Measurements from ENCODE around the gene EPOP. TPM values are rescaled to one million over a fixed set of nuclear protein-coding genes. Genes with fewer than 3 reads are reported as not detected.

The EPOP gene
- total RNA-seq, 1 experiment from 2014 or later, result 0.29 TPM

- H3K4me1 ChIP-seq (replicated peaks), result peaks cover 39% of the 10 kb centered on the region
- H3K4me3 ChIP-seq, result peak overlapping the region; percentile 60
- DNase-seq (ENCODE audit: low read depth in 1 of 2, low spot score in 2 of 2), result peak; percentile 83 to 88
- H3K27ac ChIP-seq, result peak overlapping the region; percentile 60
- no peaks in the 10 kb centered on the region; the same call in 1 of the 2 replicates for H3K9me3 ChIP-seq (replicated peaks)
- peaks cover 3% of the 10 kb centered on the region; the same call in 1 of the 2 replicates for H3K36me3 ChIP-seq
- H3K27me3 ChIP-seq (replicated peaks), result no peaks in the 10 kb centered on the region
These were observed 27.6 kb upstream of the EPOP start for GRCh38 chr17:38702166-38702915.

GRCh38 chr17:38701504-38702165, 26.9 kb upstream of the EPOP start:
- H3K27ac ChIP-seq, result peak overlapping the region; percentile 22; the same call in 1 of the 2 replicates
- H3K27me3 ChIP-seq (replicated peaks), result no peaks in the 10 kb centered on the region
- no peaks in the 10 kb centered on the region; the same call in 1 of the 2 replicates for H3K9me3 ChIP-seq (replicated peaks)
- H3K36me3 ChIP-seq, result peaks cover 3% of the 10 kb centered on the region; the same call in 1 of the 2 replicates
- DNase-seq (ENCODE audit: low read depth in 1 of 2, low spot score in 2 of 2), result peak in 1 of 2 experiments; percentile 67
- peak overlapping the region; percentile 60 for H3K4me3 ChIP-seq
- peaks cover 37% of the 10 kb centered on the region for H3K4me1 ChIP-seq (replicated peaks)

- Histone ChIP-seq H3K27me3 (replicated peaks) (no peaks in the 10 kb centered on the region), H3K4me1 (replicated peaks) (peaks cover 20% of the 10 kb centered on the region), H3K27ac (no peak overlapping the region), H3K4me3 (no peak overlapping the region), H3K36me3 (no peaks in the 10 kb centered on the region), H3K9me3 (replicated peaks) (no peaks in the 10 kb centered on the region)
- no peak for DNase-seq (ENCODE audit: low read depth in 1 of 2, low spot score in 2 of 2)
These were observed 24.0 kb upstream of the EPOP start for GRCh38 chr17:38698760-38699159.

GRCh38 chr17:38697061-38697820, 22.5 kb upstream of the EPOP start:
- H3K27me3 ChIP-seq (replicated peaks), result no peaks in the 10 kb centered on the region
- no peaks in the 10 kb centered on the region for H3K36me3 ChIP-seq
- no peak overlapping the region for H3K4me3 ChIP-seq
- no peak for DNase-seq (ENCODE audit: low read depth in 1 of 2, low spot score in 2 of 2)
- no peaks in the 10 kb centered on the region for H3K9me3 ChIP-seq (replicated peaks)
- no peak overlapping the region for H3K27ac ChIP-seq
- H3K4me1 ChIP-seq (replicated peaks), result peaks cover 10% of the 10 kb centered on the region

GRCh38 chr17:38693700-38694329, 19.1 kb upstream of the EPOP start:
- no peaks in the 10 kb centered on the region for H3K36me3 ChIP-seq
- H3K4me1 ChIP-seq (replicated peaks), result no peaks in the 10 kb centered on the region
- no peaks in the 10 kb centered on the region for H3K27me3 ChIP-seq (replicated peaks)
- no peak for DNase-seq (ENCODE audit: low read depth in 1 of 2, low spot score in 2 of 2)
- no peak overlapping the region for H3K4me3 ChIP-seq
- no peaks in the 10 kb centered on the region for H3K9me3 ChIP-seq (replicated peaks)
- H3K27ac ChIP-seq, result no peak overlapping the region

- Histone ChIP-seq H3K4me1 (replicated peaks) (no peaks in the 10 kb centered on the region), H3K27ac (no peak overlapping the region), H3K4me3 (no peak overlapping the region), H3K27me3 (replicated peaks) (no peaks in the 10 kb centered on the region), H3K36me3 (no peaks in the 10 kb centered on the region), H3K9me3 (replicated peaks) (no peaks in the 10 kb centered on the region)
- no peak for DNase-seq (ENCODE audit: low read depth in 1 of 2, low spot score in 2 of 2)
These were observed 16.4 kb upstream of the EPOP start for GRCh38 chr17:38691154-38691553.

GRCh38 chr17:38690386-38690785, 15.6 kb upstream of the EPOP start:
- Histone ChIP-seq H3K4me3 (no peak overlapping the region), H3K4me1 (replicated peaks) (no peaks in the 10 kb centered on the region), H3K27me3 (replicated peaks) (no peaks in the 10 kb centered on the region), H3K36me3 (no peaks in the 10 kb centered on the region), H3K9me3 (replicated peaks) (no peaks in the 10 kb centered on the region), H3K27ac (no peak overlapping the region)
- no peak for DNase-seq (ENCODE audit: low read depth in 1 of 2, low spot score in 2 of 2)

- H3K27me3 ChIP-seq (replicated peaks), result no peaks in the 10 kb centered on the region
- DNase-seq (ENCODE audit: low read depth in 1 of 2, low spot score in 2 of 2), result no peak
- H3K36me3 ChIP-seq, result no peaks in the 10 kb centered on the region
- H3K4me3 ChIP-seq, result no peak overlapping the region
- no peak overlapping the region for H3K27ac ChIP-seq
- no peaks in the 10 kb centered on the region for H3K4me1 ChIP-seq (replicated peaks)
- no peaks in the 10 kb centered on the region for H3K9me3 ChIP-seq (replicated peaks)
These were observed 12.5 kb upstream of the EPOP start for GRCh38 chr17:38687286-38687685.

- H3K27me3 ChIP-seq (replicated peaks), result no peaks in the 10 kb centered on the region
These were observed 10.7 kb upstream of the EPOP start for GRCh38 chr17:38685491-38685890.

GRCh38 chr17:38681096-38681495, 6.3 kb upstream of the EPOP start:
- H3K36me3 ChIP-seq, result no peaks in the 10 kb centered on the region
- H3K4me3 ChIP-seq, result no peak overlapping the region
- H3K27ac ChIP-seq, result no peak overlapping the region
- H3K4me1 ChIP-seq (replicated peaks), result 0 out of 2 replicates have a peak, but pooled peaks cover 7% of the 10 kb centered on the region
- DNase-seq (ENCODE audit: low read depth in 1 of 2, low spot score in 2 of 2), result no peak
- no peaks in the 10 kb centered on the region for H3K9me3 ChIP-seq (replicated peaks)
- H3K27me3 ChIP-seq (replicated peaks), result no peaks in the 10 kb centered on the region; the same call in 1 of the 2 replicates

More at GRCh38 chr17:38685491-38685890, 10.7 kb upstream of the EPOP start:
- Histone ChIP-seq H3K36me3 (no peaks in the 10 kb centered on the region), H3K4me3 (no peak overlapping the region), H3K27ac (no peak overlapping the region), H3K9me3 (replicated peaks) (no peaks in the 10 kb centered on the region), H3K4me1 (replicated peaks) (no peaks in the 10 kb centered on the region)
- DNase-seq (ENCODE audit: low read depth in 1 of 2, low spot score in 2 of 2), result no peak

GRCh38 chr17:38677819-38678218, 3.1 kb upstream of the EPOP start:
- DNase-seq (ENCODE audit: low read depth in 1 of 2, low spot score in 2 of 2), result no peak
- no peaks in the 10 kb centered on the region for H3K36me3 ChIP-seq
- no peak overlapping the region for H3K27ac ChIP-seq
- H3K9me3 ChIP-seq (replicated peaks), result peaks cover 5% of the 10 kb centered on the region; the same call in 1 of the 2 replicates
- H3K4me3 ChIP-seq, result no peak overlapping the region
- peaks cover 26% of the 10 kb centered on the region for H3K4me1 ChIP-seq (replicated peaks)
- peaks cover 28% of the 10 kb centered on the region for H3K27me3 ChIP-seq (replicated peaks)

GRCh38 chr17:38676706-38677504, 2.1 kb upstream of the EPOP start:
- Histone ChIP-seq H3K4me1 (replicated peaks) (peaks cover 26% of the 10 kb centered on the region), H3K27me3 (replicated peaks) (peaks cover 36% of the 10 kb centered on the region), H3K27ac (no peak overlapping the region), H3K36me3 (no peaks in the 10 kb centered on the region), H3K4me3 (no peak overlapping the region), H3K9me3 (replicated peaks) (peaks cover 5% of the 10 kb centered on the region; the same call in 1 of the 2 replicates)
- peak; percentile 66 to 76 for DNase-seq (ENCODE audit: low read depth in 1 of 2, low spot score in 2 of 2)

Measured in SJSA1 (cell line).